Measurements from ENCODE around the gene DLX2.

DNA sequence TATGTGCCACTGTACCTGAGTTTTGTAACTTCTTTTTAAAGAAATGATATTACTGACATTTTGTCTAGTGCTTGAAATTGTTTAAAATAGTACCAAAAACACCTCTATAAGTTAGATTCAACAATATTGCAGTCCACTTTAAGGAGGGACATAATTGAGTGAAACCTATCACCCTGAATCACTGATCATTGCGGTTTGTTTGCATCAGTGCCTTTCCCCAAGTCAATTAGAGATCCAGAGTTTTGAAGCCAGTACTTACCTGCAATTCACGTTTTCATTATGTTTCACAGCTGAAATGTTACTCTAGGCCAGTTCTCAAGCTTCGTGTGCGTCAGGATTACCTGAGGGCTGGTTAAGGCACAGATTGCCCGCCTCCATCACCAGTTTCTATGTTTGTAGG is 44.0 kb downstream of the DLX2 start:
- TF ChIP-seq CTCF (IDR thresholded peaks at IDR 0.05 in 4 of 5, conservative IDR thresholded peaks at IDR 0.05 in 1 of 5): no peak
- TF ChIP-seq POLR2A (IDR thresholded peaks at IDR 0.05): no peak

Measured in gastrocnemius medialis (tissue), 4 donors.